GM12878 (cell line): ENCODE measurements around the gene NDUFV2. TPM values are rescaled to one million over a fixed set of nuclear protein-coding genes. Genes with fewer than 3 reads are reported as not detected.

Experiments
- ATAC-seq: fragments of 200-7000 bp; cut with Tn5 transposase; 3 replicates; pipeline ENCODE4 v1.9.1; 2020; ENCODE audit warnings: mild to moderate bottlenecking, moderate library complexity
- BruUV-seq: library from RNA; stranded (reverse); fragments of 400-500 nt; replicated peaks from 2 replicates; lab custom pipeline; 2021; lab: Mats Ljungman, UMichigan
- CTCF ChIA-PET: fragments of 300-600 bp; sonication (Branson Sonifier 250); formaldehyde crosslinking; extraction: SDS; loops from one replicate; lab custom pipeline; 2021; ENCODE audit warnings: inconsistent platforms; lab: Yijun Ruan, JAX
- POLR2A ChIA-PET: fragments of 350-600 bp; formaldehyde crosslinking; extraction: SDS; loops from one replicate; lab custom pipeline; 2021; ENCODE audit warnings: inconsistent platforms; lab: Charles Lee
- RAD21 ChIA-PET: fragments of 300-600 bp; sonication (Branson Sonifier 250); formaldehyde crosslinking; loops from one replicate; lab custom pipeline; 2023; ENCODE audit warnings: antibody characterized with exemption; ENCODE audit not compliant: unreplicated experiment; lab: Charles Lee
- SMC1A ChIA-PET: fragments of 300-600 bp; sonication (Branson Sonifier 250); formaldehyde crosslinking; loops from one replicate; lab custom pipeline; 2023; ENCODE audit not compliant: unreplicated experiment, uncharacterized antibody; lab: Charles Lee
- DNase-seq: peaks from one replicate; pipeline ENCODE4 v3.0.0-alpha.2; 2011; ENCODE audit warnings: low read depth, low spot score
- FAIRE-seq: peaks from 3 replicates; lab custom pipeline; 2011; peaks lifted over from hg19 to GRCh38; lab: Jason Lieb, UNC
- H2AFZ ChIP-seq: 2 replicates; pipeline ENCODE4 v1.6.0; 2011; ENCODE audit warnings: low read depth, low read length, control low read depth; ENCODE audit not compliant: control insufficient read depth
- H3K27ac ChIP-seq: 2 replicates; pipeline ENCODE4 v1.5.1; 2011; ENCODE audit warnings: control low read depth; ENCODE audit not compliant: control insufficient read depth, insufficient read depth
- H3K27me3 ChIP-seq, 2 experiments: replicated peaks in 1 of 2; 2 replicates each; pipeline versions ENCODE4 v1.6.0 to v1.6.1; 2011; ENCODE audit warnings: low read length in 1 of 2; ENCODE audit not compliant: control insufficient read depth in 2 of 2, insufficient read depth in 2 of 2
- H3K36me3 ChIP-seq, 2 experiments: 2 replicates each; pipeline ENCODE4 v1.5.1; 2011; ENCODE audit warnings: low read length in 1 of 2; ENCODE audit not compliant: control insufficient read depth in 2 of 2, insufficient read depth in 2 of 2
- H3K4me1 ChIP-seq: 2 replicates; pipeline ENCODE4 v1.6.1; 2011; ENCODE audit warnings: mild to moderate bottlenecking, low read length, moderate library complexity, mixed read lengths; ENCODE audit not compliant: control insufficient read depth, insufficient read depth
- H3K4me2 ChIP-seq: 2 replicates; pipeline ENCODE4 v1.6.0; 2011; ENCODE audit warnings: control low read depth; ENCODE audit not compliant: control insufficient read depth, insufficient read depth
- H3K4me3 ChIP-seq: fragments of 200-600 bp; sonication (generic); 2 replicates; pipeline ENCODE4 v1.5.1; 2016
- H3K79me2 ChIP-seq: 2 replicates; pipeline ENCODE4 v1.6.0; 2011; ENCODE audit warnings: low read length; ENCODE audit not compliant: control insufficient read depth, insufficient read depth
- H3K9ac ChIP-seq: 2 replicates; pipeline ENCODE4 v1.8.0; 2011; ENCODE audit warnings: low read length, control low read depth, mixed read lengths; ENCODE audit not compliant: control insufficient read depth, insufficient read depth
- H3K9me3 ChIP-seq: replicated peaks from 3 replicates; pipeline ENCODE4 v1.5.1; 2011; ENCODE audit warnings: mild to moderate bottlenecking, low read length; ENCODE audit not compliant: control insufficient read depth, insufficient read depth
- H4K20me1 ChIP-seq: 2 replicates; pipeline ENCODE4 v1.6.0; 2011; ENCODE audit not compliant: control insufficient read depth, insufficient read depth
- CEBPB ChIP-seq, 2 experiments: fragments of 150-350 bp in 1 of 2; IDR thresholded peaks; 2 replicates each; pipeline ENCODE4 v1.6.1; 2012 to 2014; ENCODE audit warnings: low read depth in 2 of 2, low read length in 2 of 2, borderline replicate concordance in 1 of 2, inconsistent platforms in 1 of 2
- ESRRA ChIP-seq: IDR thresholded peaks from 2 replicates; pipeline ENCODE4 v1.6.1; 2012; ENCODE audit warnings: mild to moderate bottlenecking, low read length, improper control_type of control experiment
- MTA2 ChIP-seq: fragments of 450-650 bp; IDR thresholded peaks from 2 replicates; pipeline ENCODE4 v1.6.1; 2016; ENCODE audit warnings: low read depth, mild to moderate bottlenecking, moderate library complexity
- NR2C2 ChIP-seq: IDR thresholded peaks from 2 replicates; pipeline ENCODE4 v1.6.1; 2011; ENCODE audit warnings: borderline replicate concordance, low read depth; ENCODE audit not compliant: control insufficient read depth, insufficient read length
- POLR2AphosphoS2 ChIP-seq: IDR thresholded peaks from 2 replicates; pipeline ENCODE4 v1.6.1; 2011; ENCODE audit warnings: low read depth, mild to moderate bottlenecking, low read length, improper control_type of control experiment, moderate library complexity
- RFX5 ChIP-seq: IDR thresholded peaks from 2 replicates; pipeline ENCODE4 v1.6.1; 2011; ENCODE audit warnings: low read depth, low read length, improper control_type of control experiment
- SP1 ChIP-seq: IDR thresholded peaks from one replicate; pipeline ENCODE4 v1.6.1; 2011; ENCODE audit warnings: low read depth, low read length
- SUPT20H ChIP-seq: IDR thresholded peaks from 2 replicates; pipeline ENCODE4 v1.6.1; 2011; ENCODE audit warnings: low read depth, mild to moderate bottlenecking, low read length, moderate library complexity, borderline replicate concordance; ENCODE audit not compliant: control insufficient read depth
- TCF3 ChIP-seq: IDR thresholded peaks from 2 replicates; pipeline ENCODE4 v1.6.1; 2012; ENCODE audit warnings: low read depth, mild to moderate bottlenecking, low read length, borderline replicate concordance; ENCODE audit not compliant: insufficient read depth
- YBX1 ChIP-seq: fragments of 450-650 bp; IDR thresholded peaks from 2 replicates; pipeline ENCODE4 v1.6.1; 2016; ENCODE audit warnings: antibody characterized with exemption
- YY1 ChIP-seq: IDR thresholded peaks from 2 replicates; pipeline ENCODE4 v1.6.1; 2011; ENCODE audit warnings: low read depth, mild to moderate bottlenecking, low read length
- WGBS: methylation state at CpG from one replicate; pipeline ENCODE4 v1.1.6; 2016; ENCODE audit warnings: low lambda C conversion rate; ENCODE audit not compliant: insufficient replicate concordance, insufficient coverage; ENCODE audit errors: missing lambda C conversion rate; 5-methylcytosine and 5-hydroxymethylcytosine counted together
- in situ Hi-C: fragments of 300-500 bp; cut with MboI; formaldehyde crosslinking; loops from 9 replicates; pipeline ENCODE4 v1.14.3; 2018; ENCODE audit warnings: mixed read lengths
- intact Hi-C: fragments of 100-400 bp; cut with micrococcal nuclease; formaldehyde crosslinking; loops from one replicate; pipeline ENCODE4 v1.14.2; 2022; ENCODE audit not compliant: unreplicated experiment
- polyA plus RNA-seq, 11 experiments: library from polyadenylated mRNA; depleted of rRNA in 4 of 11; unstranded in 6 of 11; stranded (reverse) in 5 of 11; fragments of >200 nt; fragmentation: Nextera tagmentation in 4 of 11; fragmentation: Illumina TruSeq in 1 of 11; extraction: Ambion mirVana in 4 of 11; extraction: Trizol in 1 of 11; gene quantifications; 1 replicate in 1 of 11; 2 replicates in 10 of 11; pipeline versions ENCODE4 v1.2.1 to v1.2.3, GENCODE V29; 2011 to 2016; ENCODE audit warnings: inconsistent platforms in 2 of 11, missing spikeins in 2 of 11, low read depth in 1 of 11
- total RNA-seq, 4 experiments: library from RNA; depleted of rRNA in 3 of 4; stranded (reverse); fragments of >200 nt in 3 of 4; fragmentation: Illumina TruSeq in 1 of 4; extraction: Trizol in 1 of 4; gene quantifications; 2 replicates each; pipeline versions ENCODE4 v1.2.1 to v1.2.3, GENCODE V29; 2013 to 2021
- TF ChIP-seq, protein P1 (sequence below): fragments of 450-650 bp; conservative IDR thresholded peaks from 2 replicates; pipeline ENCODE4 v1.6.1; 2017; ENCODE audit warnings: mild to moderate bottlenecking, moderate library complexity
- TF ChIP-seq, protein P2 (sequence below): fragments of 150-350 bp; IDR thresholded peaks from 2 replicates; pipeline ENCODE4 v1.6.1; 2014; ENCODE audit warnings: mild to moderate bottlenecking, low read depth, low read length

NDUFV2 gene
- total and polyA plus RNA-seq, 10 of the 15 experiments (the other 5 are each of a cell fraction or from before 2014, with no cell fraction given) = 236 to 590 (median 321) TPM

DNA sequence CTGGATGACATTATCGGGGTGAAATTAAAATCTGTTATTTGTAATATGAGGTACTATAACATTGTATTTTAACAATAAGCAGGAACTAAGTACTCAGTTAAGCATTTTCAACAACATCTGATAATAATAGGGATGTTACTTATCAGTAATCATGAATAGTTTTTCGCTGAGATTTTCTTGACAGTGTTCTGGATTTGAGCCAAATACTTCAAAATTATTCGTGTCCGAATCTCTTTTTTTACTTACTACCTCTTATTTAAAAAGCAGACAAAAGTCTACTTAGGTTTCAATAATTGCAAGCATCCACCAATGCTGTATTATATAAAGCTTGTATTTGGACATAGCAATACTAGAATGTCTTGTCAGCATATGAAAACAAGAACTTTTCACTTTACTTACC, 27.7 kb downstream of the NDUFV2 start:
- H3K4me1 ChIP-seq = no peaks in the 10 kb centered on the region
- H3K9ac ChIP-seq = no peak overlapping the region
- H3K36me3 ChIP-seq = peaks cover 6 to 44% of the 10 kb centered on the region in 2 experiments
- no peak overlapping the region for H3K4me3 ChIP-seq
- no peaks in the 10 kb centered on the region for H3K27me3 ChIP-seq
- TF ChIP-seq MTA2 (no peak), SP1 (no peak)
- FAIRE-seq (no peak), ATAC-seq (no peak), DNase-seq (no peak)
- ChIA-PET SMC1A (interaction anchor here (0.6 to 2.0 kb wide), 4 partner anchors 16 to 1337 kb away, joined by 3 to 5 read pairs (median 4); no protein-coding TSS in a partner anchor), RAD21 (no interaction called here), POLR2A (interaction anchor here (0.6 kb wide), 1 partner anchor 52 kb away, joined by 9 read pairs; no protein-coding TSS in a partner anchor), CTCF (interaction anchor here (1.2 kb wide), 1 partner anchor 56 kb away, joined by 4 read pairs; no protein-coding TSS in a partner anchor)
- H3K9me3 ChIP-seq = no peaks in the 10 kb centered on the region
- 99% methylated on average over 4 of the region's 4 CpGs for WGBS
- H3K27ac ChIP-seq = no peak overlapping the region
- peaks cover 5% of the 10 kb centered on the region for H3K79me2 ChIP-seq
- no peak overlapping the region for H2AFZ ChIP-seq
- H3K4me2 ChIP-seq = no peak overlapping the region
- no TSS peak for BruUV-seq
- in situ Hi-C loops (no loop called here), intact Hi-C loops (no loop called here)
- no peaks in the 10 kb centered on the region for H4K20me1 ChIP-seq

DNA sequence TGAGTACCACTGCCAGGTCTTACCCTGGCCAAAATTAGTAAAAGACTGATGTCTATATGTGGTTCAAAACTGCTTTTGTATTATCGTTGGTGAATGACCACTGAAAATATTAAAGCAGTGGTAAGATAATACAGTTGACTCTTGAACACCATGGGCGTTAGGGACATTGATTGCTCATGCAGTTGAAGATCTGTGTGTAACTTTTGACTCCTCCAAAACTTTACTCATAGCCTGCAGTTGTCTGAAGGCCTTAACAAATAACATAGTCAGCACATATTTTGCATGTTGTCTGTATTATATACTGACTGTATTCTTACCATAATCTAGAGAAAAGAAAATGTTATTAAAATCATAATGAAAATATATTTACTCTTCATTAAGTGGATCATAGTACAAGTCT, 28.3 kb downstream of the NDUFV2 start:
- Histone ChIP-seq H3K9ac (no peak overlapping the region), H3K79me2 (peaks cover 9% of the 10 kb centered on the region), H4K20me1 (no peaks in the 10 kb centered on the region), H3K4me1 (no peaks in the 10 kb centered on the region), H2AFZ (no peak overlapping the region), H3K27ac (no peak overlapping the region), H3K9me3 (no peaks in the 10 kb centered on the region), H3K27me3 (no peaks in the 10 kb centered on the region), H3K4me3 (no peak overlapping the region), H3K4me2 (no peak overlapping the region), H3K36me3 (peaks cover 6 to 40% of the 10 kb centered on the region in 2 experiments)
- 78% methylated on average over 2 of the region's 2 CpGs for WGBS
- in situ Hi-C loops = no loop called here
- ChIA-PET RAD21 (no interaction called here), CTCF (interaction anchor here (0.8 to 1.2 kb wide), 2 partner anchors 17 to 57 kb away, joined by 3 to 4 read pairs; no protein-coding TSS in a partner anchor), POLR2A (interaction anchor here (0.6 kb wide), 1 partner anchor 53 kb away, joined by 9 read pairs; no protein-coding TSS in a partner anchor), SMC1A (interaction anchor here (1.4 to 2.0 kb wide), 3 partner anchors 11 to 57 kb away, joined by 4 to 6 read pairs (median 5); no protein-coding TSS in a partner anchor)
- intact Hi-C loops = no loop called here
- BruUV-seq = no TSS peak
- FAIRE-seq = no peak
- no peak for ATAC-seq
- no peak for DNase-seq
- TF ChIP-seq, protein P1, sequence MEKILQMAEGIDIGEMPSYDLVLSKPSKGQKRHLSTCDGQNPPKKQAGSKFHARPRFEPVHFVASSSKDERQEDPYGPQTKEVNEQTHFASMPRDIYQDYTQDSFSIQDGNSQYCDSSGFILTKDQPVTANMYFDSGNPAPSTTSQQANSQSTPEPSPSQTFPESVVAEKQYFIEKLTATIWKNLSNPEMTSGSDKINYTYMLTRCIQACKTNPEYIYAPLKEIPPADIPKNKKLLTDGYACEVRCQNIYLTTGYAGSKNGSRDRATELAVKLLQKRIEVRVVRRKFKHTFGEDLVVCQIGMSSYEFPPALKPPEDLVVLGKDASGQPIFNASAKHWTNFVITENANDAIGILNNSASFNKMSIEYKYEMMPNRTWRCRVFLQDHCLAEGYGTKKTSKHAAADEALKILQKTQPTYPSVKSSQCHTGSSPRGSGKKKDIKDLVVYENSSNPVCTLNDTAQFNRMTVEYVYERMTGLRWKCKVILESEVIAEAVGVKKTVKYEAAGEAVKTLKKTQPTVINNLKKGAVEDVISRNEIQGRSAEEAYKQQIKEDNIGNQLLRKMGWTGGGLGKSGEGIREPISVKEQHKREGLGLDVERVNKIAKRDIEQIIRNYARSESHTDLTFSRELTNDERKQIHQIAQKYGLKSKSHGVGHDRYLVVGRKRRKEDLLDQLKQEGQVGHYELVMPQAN = no peak
- TF ChIP-seq TCF3 (no peak), YBX1 (no peak), YY1 (no peak), NR2C2 (no peak), SUPT20H (no peak), ESRRA (no peak), CEBPB (IDR thresholded peaks at IDR 0.05; ENCODE audit: borderline replicate concordance in 1 of 2, low read depth in 2 of 2, low read length in 2 of 2) (no peak), RFX5 (no peak), POLR2AphosphoS2 (no peak)
- TF ChIP-seq, protein P2, sequence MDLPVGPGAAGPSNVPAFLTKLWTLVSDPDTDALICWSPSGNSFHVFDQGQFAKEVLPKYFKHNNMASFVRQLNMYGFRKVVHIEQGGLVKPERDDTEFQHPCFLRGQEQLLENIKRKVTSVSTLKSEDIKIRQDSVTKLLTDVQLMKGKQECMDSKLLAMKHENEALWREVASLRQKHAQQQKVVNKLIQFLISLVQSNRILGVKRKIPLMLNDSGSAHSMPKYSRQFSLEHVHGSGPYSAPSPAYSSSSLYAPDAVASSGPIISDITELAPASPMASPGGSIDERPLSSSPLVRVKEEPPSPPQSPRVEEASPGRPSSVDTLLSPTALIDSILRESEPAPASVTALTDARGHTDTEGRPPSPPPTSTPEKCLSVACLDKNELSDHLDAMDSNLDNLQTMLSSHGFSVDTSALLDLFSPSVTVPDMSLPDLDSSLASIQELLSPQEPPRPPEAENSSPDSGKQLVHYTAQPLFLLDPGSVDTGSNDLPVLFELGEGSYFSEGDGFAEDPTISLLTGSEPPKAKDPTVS = no peak
